H1 (cell line): ENCODE data around the gene LILRB3. TPM values are rescaled to one million over a fixed set of nuclear protein-coding genes. Genes with fewer than 3 reads are reported as not detected.

Source experiments
- CTCF ChIA-PET: fragments of 300-600 bp; sonication (Branson Sonifier 250); formaldehyde crosslinking; loops from one replicate; lab custom pipeline; 2021; ENCODE audit not compliant: partially characterized antibody; lab: Charles Lee
- POLR2A ChIA-PET: fragments of 300-600 bp; sonication (Branson Sonifier 250); formaldehyde crosslinking; loops from one replicate; lab custom pipeline; 2021; ENCODE audit warnings: inconsistent platforms; ENCODE audit not compliant: partially characterized antibody; lab: Charles Lee
- DNase-seq, 2 experiments: peaks; one replicate each; pipeline versions ENCODE4 v3.0.0 to v3.0.0-alpha.2; 2010 to 2022; ENCODE audit warnings: low spot score in 2 of 2, low read depth in 1 of 2, mixed read lengths in 1 of 2
- FAIRE-seq: peaks from 2 replicates; lab custom pipeline; 2011; peaks lifted over from hg19 to GRCh38; lab: Jason Lieb, UNC
- H2AFZ ChIP-seq: 2 replicates; pipeline ENCODE4 v1.8.1; 2012; ENCODE audit warnings: low read length, inconsistent platforms
- H2AK5ac ChIP-seq: 2 replicates; pipeline ENCODE4 v1.6.1; 2013; ENCODE audit warnings: low read depth, low read length
- H2BK120ac ChIP-seq: replicated peaks from 2 replicates; pipeline ENCODE3; 2013; ENCODE audit warnings: low read depth, low read length, inconsistent platforms
- H2BK12ac ChIP-seq: 2 replicates; pipeline ENCODE4 v1.6.1; 2013; ENCODE audit warnings: low read depth, low read length
- H2BK15ac ChIP-seq: 2 replicates; pipeline ENCODE4 v1.6.1; 2013; ENCODE audit warnings: low read length
- H2BK20ac ChIP-seq: 2 replicates; pipeline ENCODE4 v1.6.1; 2013; ENCODE audit warnings: low read length
- H2BK5ac ChIP-seq: 2 replicates; pipeline ENCODE4 v1.6.1; 2013; ENCODE audit warnings: low read depth, low read length
- H3K14ac ChIP-seq: 2 replicates; pipeline ENCODE4 v1.6.1; 2013; ENCODE audit warnings: inconsistent platforms; ENCODE audit not compliant: insufficient read length
- H3K18ac ChIP-seq: 2 replicates; pipeline ENCODE4 v1.6.1; 2013; ENCODE audit warnings: low read length; ENCODE audit errors: extremely low read depth
- H3K23ac ChIP-seq: 2 replicates; pipeline ENCODE4 v1.6.1; 2013; ENCODE audit warnings: inconsistent platforms; ENCODE audit not compliant: insufficient read length
- H3K23me2 ChIP-seq: 2 replicates; pipeline ENCODE4 v1.6.1; 2013; ENCODE audit warnings: low read depth, low read length
- H3K27ac ChIP-seq: 2 replicates; pipeline ENCODE4 v1.6.1; 2011; ENCODE audit warnings: low read depth, low read length, inconsistent platforms
- H3K27me3 ChIP-seq, 4 experiments: replicated peaks in 1 of 4; 1 replicate in 1 of 4; 2 replicates in 3 of 4; pipeline versions ENCODE4 v1.6.1 to v1.8.1; 2011 to 2013; ENCODE audit warnings: low read length in 3 of 4, mild to moderate bottlenecking in 3 of 4, inconsistent platforms in 2 of 4, mixed read lengths in 2 of 4, moderate library complexity in 1 of 4; ENCODE audit not compliant: control insufficient read depth in 3 of 4, insufficient read depth in 3 of 4; ENCODE audit errors: extremely low read depth in 1 of 4
- H3K36me3 ChIP-seq, 4 experiments: 2 replicates each; pipeline versions ENCODE4 v1.6.1 to v1.8.1; 2011 to 2013; ENCODE audit warnings: mild to moderate bottlenecking in 4 of 4, low read length in 3 of 4, moderate library complexity in 2 of 4, control low read depth in 1 of 4, inconsistent platforms in 1 of 4; ENCODE audit not compliant: insufficient read depth in 4 of 4, control insufficient read depth in 2 of 4
- H3K4ac ChIP-seq: replicated peaks from 2 replicates; pipeline ENCODE3; 2013; ENCODE audit warnings: low read length, low read depth, mixed read lengths, inconsistent platforms; ENCODE audit not compliant: insufficient read length
- H3K4me1 ChIP-seq, 4 experiments: replicated peaks in 1 of 4; 1 replicate in 1 of 4; 2 replicates in 3 of 4; pipeline versions ENCODE4 v1.6.1 to v1.8.1; 2011 to 2013; ENCODE audit warnings: low read length in 3 of 4, inconsistent platforms in 2 of 4, mixed read lengths in 1 of 4; ENCODE audit not compliant: insufficient read depth in 4 of 4, control insufficient read depth in 3 of 4
- H3K4me2 ChIP-seq, 2 experiments: 2 replicates each; pipeline versions ENCODE4 v1.6.1 to v1.8.1; 2011 to 2013; ENCODE audit warnings: low read depth in 2 of 2, low read length in 2 of 2, control low read depth in 1 of 2, inconsistent platforms in 1 of 2, mild to moderate bottlenecking in 1 of 2; ENCODE audit not compliant: insufficient read depth in 1 of 2
- H3K4me3 ChIP-seq, 4 experiments: fragments of 200-600, 300-600 bp in 1 of 4; sonication (generic), shearing (Covaris generic), sonication (Bioruptor Twin) in 1 of 4; 2 replicates each; pipeline versions ENCODE4 v1.5.1 to v1.8.1; 2011 to 2016; ENCODE audit warnings: low read length in 4 of 4, low read depth in 3 of 4, control low read depth in 2 of 4, inconsistent platforms in 2 of 4, mild to moderate bottlenecking in 2 of 4, mixed read lengths in 1 of 4, moderate library complexity in 1 of 4; ENCODE audit not compliant: insufficient read depth in 2 of 4; ENCODE audit errors: extremely low read depth in 1 of 4
- H3K56ac ChIP-seq: replicated peaks from 2 replicates; pipeline ENCODE3; 2013; ENCODE audit warnings: low read depth, mild to moderate bottlenecking, mixed read lengths, low read length, inconsistent platforms; ENCODE audit not compliant: insufficient read length
- H3K79me1 ChIP-seq: 2 replicates; pipeline ENCODE4 v1.6.1; 2013; ENCODE audit warnings: low read depth, low read length, control low read depth
- H3K79me2 ChIP-seq, 2 experiments: 2 replicates each; pipeline versions ENCODE4 v1.6.1 to v1.8.1; 2012 to 2013; ENCODE audit warnings: low read length in 2 of 2, mild to moderate bottlenecking in 2 of 2, inconsistent platforms in 1 of 2; ENCODE audit not compliant: insufficient read depth in 2 of 2, control insufficient read depth in 1 of 2
- H3K9ac ChIP-seq, 4 experiments: replicated peaks in 1 of 4; 1 replicate in 1 of 4; 2 replicates in 3 of 4; pipeline versions ENCODE4 v1.6.1 to v1.8.1; 2011 to 2013; ENCODE audit warnings: low read depth in 3 of 4, low read length in 3 of 4, control low read depth in 2 of 4, mild to moderate bottlenecking in 2 of 4, moderate library complexity in 2 of 4, inconsistent platforms in 1 of 4; ENCODE audit errors: extremely low read depth in 1 of 4
- H3K9me3 ChIP-seq, 2 experiments: 2 replicates each; pipeline versions ENCODE4 v1.6.1 to v1.8.1; 2012 to 2013; ENCODE audit warnings: mild to moderate bottlenecking in 2 of 2, moderate library complexity in 2 of 2, control low read depth in 1 of 2, inconsistent platforms in 1 of 2, low read depth in 1 of 2, low read length in 1 of 2, mixed read lengths in 1 of 2; ENCODE audit not compliant: insufficient read depth in 2 of 2
- H4K20me1 ChIP-seq, 2 experiments: replicated peaks in 1 of 2; 2 replicates each; pipeline versions ENCODE3 to v1.8.1; 2011 to 2013; ENCODE audit warnings: inconsistent platforms in 2 of 2, low read length in 2 of 2, mild to moderate bottlenecking in 1 of 2; ENCODE audit not compliant: insufficient read depth in 2 of 2, control insufficient read depth in 1 of 2
- H4K5ac ChIP-seq: 2 replicates; pipeline ENCODE4 v1.6.1; 2013; ENCODE audit warnings: low read length, low read depth, mixed read lengths, inconsistent platforms; ENCODE audit not compliant: insufficient read length
- H4K8ac ChIP-seq: 2 replicates; pipeline ENCODE4 v1.8.0; 2013; ENCODE audit warnings: mild to moderate bottlenecking, moderate library complexity, low read length, inconsistent platforms; ENCODE audit not compliant: insufficient read depth; ENCODE audit errors: extremely low read depth
- H4K91ac ChIP-seq: replicated peaks from 2 replicates; pipeline ENCODE3; 2013; ENCODE audit warnings: low read length, mixed read lengths, inconsistent platforms; ENCODE audit not compliant: insufficient read length
- CTBP2 ChIP-seq: IDR thresholded peaks from 2 replicates; pipeline ENCODE4 v1.7.0; 2011; ENCODE audit warnings: borderline replicate concordance, mild to moderate bottlenecking, moderate library complexity, mixed read lengths, low read length; ENCODE audit not compliant: insufficient read depth, insufficient read length
- HDAC6 ChIP-seq: IDR thresholded peaks from one replicate; pipeline ENCODE4 v1.7.1; 2012; ENCODE audit warnings: low read depth, mild to moderate bottlenecking, inconsistent platforms, low read length, moderate library complexity
- JUND ChIP-seq: IDR thresholded peaks from 2 replicates; pipeline ENCODE4 v1.6.1; 2011; ENCODE audit warnings: mild to moderate bottlenecking, improper control_type of control experiment, low read length
- POLR2A ChIP-seq, 2 experiments: IDR thresholded peaks; 1 replicate in 1 of 2; 2 replicates in 1 of 2; pipeline ENCODE4 v1.6.1; 2011; ENCODE audit warnings: low read depth in 2 of 2, low read length in 2 of 2, mild to moderate bottlenecking in 2 of 2; ENCODE audit errors: control extremely low read depth in 1 of 2
- POLR2AphosphoS5 ChIP-seq: IDR thresholded peaks from 2 replicates; pipeline ENCODE4 v1.6.1; 2011; ENCODE audit warnings: low read depth, low read length
- WGBS, 2 experiments: shearing (Covaris generic) in 1 of 2; methylation state at CpG; one replicate each; pipeline versions ENCODE4 v1.1.6 to v1.1.7; 2013 to 2015; ENCODE audit warnings: low lambda C conversion rate in 2 of 2, mixed read lengths in 2 of 2, inconsistent platforms in 1 of 2, low coverage in 1 of 2, missing lambda C conversion rate in 1 of 2; ENCODE audit not compliant: insufficient replicate concordance in 2 of 2, insufficient coverage in 1 of 2, insufficient read length in 1 of 2; ENCODE audit errors: extremely low coverage in 1 of 2, missing lambda C conversion rate in 1 of 2; 5-methylcytosine and 5-hydroxymethylcytosine counted together
- polyA plus RNA-seq, 7 experiments: library from polyadenylated mRNA; depleted of rRNA in 3 of 7; stranded (reverse) in 5 of 7; unstranded in 2 of 7; fragments of >200 nt in 5 of 7; fragments of 200-250 nt in 2 of 7; gene quantifications; 1 replicate in 5 of 7; 2 replicates in 1 of 7; 4 replicates in 1 of 7; pipeline versions ENCODE4 v1.2.1 to v1.2.3, GENCODE V29; 2011 to 2013; ENCODE audit warnings: missing spikeins in 2 of 7, mixed read lengths in 2 of 7
- total RNA-seq: library from RNA; stranded (reverse); fragmentation: NEBNext Ultra II Directional; extraction: Animal tissue kit (Norgen Biotek cat#: 25700); gene quantifications from 2 replicates; pipeline ENCODE4 v1.2.1, GENCODE V29; 2021

Gene LILRB3
- total and polyA plus RNA-seq, 2 of the 8 experiments (the other 6 are each of a cell fraction or from before 2014, with no cell fraction given): not detected

- Histone ChIP-seq H3K4me1 (peaks cover 12 to 25% (median 19%) of the 10 kb centered on the region in 4 experiments), H2AK5ac (no peak overlapping the region), H3K36me3 (peaks cover 47 to 72% (median 63%) of the 10 kb centered on the region in 4 experiments), H3K9ac (peak overlapping the region in 2 of 4 experiments; percentile 14 to 25; a peak in 4 of 7 replicates), H3K4ac (no peak overlapping the region), H3K14ac (no peak overlapping the region), H3K79me1 (peaks cover 21% of the 10 kb centered on the region), H2AFZ (no peak overlapping the region), H3K56ac (no peak overlapping the region), H4K5ac (no peak overlapping the region), H3K18ac (no peak overlapping the region), H4K20me1 (peaks cover 57 to 62% of the 10 kb centered on the region in 2 experiments), H2BK12ac (no peak overlapping the region), H3K27ac (no peak overlapping the region), H3K23ac (no peak overlapping the region), H2BK120ac (no peak overlapping the region), H4K8ac (no peak overlapping the region), H2BK20ac (no peak overlapping the region), H3K79me2 (peaks cover 32 to 64% of the 10 kb centered on the region in 2 experiments)
- CTCF ChIA-PET: interaction anchor here (1.0 to 1.3 kb wide), 2 partner anchors 57 to 187 kb away, joined by 3 read pairs; no protein-coding TSS in a partner anchor
- POLR2A ChIA-PET: interaction anchor here (0.7 to 23.4 kb wide), 23 partner anchors 9 to 217 kb away, joined by 3 to 909 read pairs (median 5); partner anchors contain the start of genes LILRB3, LILRB5, MBOAT7 and RPS9
- FAIRE-seq (no peak), DNase-seq (no peak)
- 87% methylated on average over 4 of the region's 4 CpGs; no CpG with 5 or more reads in 1 of the 2 experiments for WGBS, 2 experiments
- peak; percentile 67 for TF ChIP-seq POLR2AphosphoS5
- no peak for TF ChIP-seq JUND
- TF ChIP-seq CTBP2: no peak
- no peak for TF ChIP-seq HDAC6
- TF ChIP-seq POLR2A (IDR thresholded peaks at IDR 0.05; ENCODE audit: control extremely low read depth in 1 of 2, low read depth in 2 of 2, low read length in 2 of 2): peak; percentile 29 to 56; a peak in 1 of 3 replicates
- TF ChIP-seq, all 59 proteins: peak for 2
- Histone ChIP-seq H2BK15ac (no peak overlapping the region), H3K9me3 (no peaks in the 10 kb centered on the region), H3K27me3 (no peaks in the 10 kb centered on the region), H3K23me2 (peaks cover 20% of the 10 kb centered on the region), H4K91ac (no peak overlapping the region), H3K4me3 (peak overlapping the region in 2 of 4 experiments; percentile 12 to 19; a peak in 1 of 8 replicates), H2BK5ac (no peak overlapping the region), H3K4me2 (peak overlapping the region; percentile 17 to 60; a peak in 3 of 4 replicates)
These were observed 17.9 kb downstream of the LILRB3 start for GRCh38 chr19:54204767-54205468.
